Neural progenitor cell (in vitro differentiated cells): Measurements from ENCODE around the gene ADAM22.

Experiments
- CTCF ChIP-seq: fragments of 200-600 bp; sonication (generic); IDR thresholded peaks from 2 replicates; pipeline ENCODE4 v1.5.1; 2017; ENCODE audit warnings: antibody characterized with exemption, mild to moderate bottlenecking
- EZH2 ChIP-seq: fragments of 200-600 bp; sonication (generic); IDR thresholded peaks from 2 replicates; pipeline ENCODE4 v1.6.1; 2017; ENCODE audit warnings: antibody characterized with exemption, mild to moderate bottlenecking, moderate library complexity
- EZH2phosphoT487 ChIP-seq: fragments of 200-600 bp; sonication (generic); IDR thresholded peaks from 2 replicates; pipeline ENCODE4 v1.6.1; 2017; ENCODE audit warnings: antibody characterized with exemption

- no peak for TF ChIP-seq CTCF
- TF ChIP-seq EZH2phosphoT487, result no peak
- no peak for TF ChIP-seq EZH2
Measured at GRCh38 chr7:88042803-88043202, 108.8 kb downstream of the ADAM22 start.
